HepG2 (cell line): Measurements from ENCODE around the gene ABHD12. TPM values are rescaled to one million over a fixed set of nuclear protein-coding genes. Genes with fewer than 3 reads are reported as not detected.
A peak's percentile ranks its signal among the peaks of the same experiment; 100 is the strongest.

ENCODE experiments used
- ATAC-seq: fragments of 200-7000 bp; cut with Tn5 transposase; 3 replicates; pipeline ENCODE4 v1.9.1; 2020; ENCODE audit warnings: mild to moderate bottlenecking, moderate library complexity
- BruUV-seq: library from RNA; stranded (reverse); fragments of 400-500 nt; replicated peaks from 2 replicates; lab custom pipeline; 2021; lab: Mats Ljungman, UMichigan
- CTCF ChIA-PET: fragments of 300-600 bp; formaldehyde crosslinking; extraction: SDS; loops from one replicate; lab custom pipeline; 2021; ENCODE audit warnings: low total read pairs, inconsistent platforms, low intra/inter-chr PET ratio; lab: Yijun Ruan, JAX
- POLR2A ChIA-PET: fragments of 350-600 bp; sonication (Branson Sonifier 250); formaldehyde crosslinking; loops from one replicate; lab custom pipeline; 2020; ENCODE audit warnings: antibody characterized with exemption, inconsistent platforms; lab: Yijun Ruan, JAX
- DNase-seq: peaks from one replicate; pipeline ENCODE4 v3.0.0-alpha.2; 2015; ENCODE audit warnings: low spot score
- FAIRE-seq: peaks from 3 replicates; lab custom pipeline; 2011; peaks lifted over from hg19 to GRCh38; lab: Jason Lieb, UNC
- H2AFZ ChIP-seq: one replicate; pipeline ENCODE4 v1.6.1; 2011; ENCODE audit warnings: low read length, inconsistent platforms
- H3K27ac ChIP-seq: fragments of 300-600 bp; 3 replicates; pipeline ENCODE4 v1.8.0; 2011; ENCODE audit warnings: mixed run types, mild to moderate bottlenecking, mixed read lengths, low read length, inconsistent platforms; ENCODE audit not compliant: insufficient read depth; ENCODE audit errors: extremely low read length
- H3K27me3 ChIP-seq, 2 experiments: fragments of 200-600 bp in 1 of 2; 2 replicates in 1 of 2; 3 replicates in 1 of 2; pipeline versions ENCODE4 v1.6.0 to v1.8.0; 2011; ENCODE audit warnings: low read length in 2 of 2, mild to moderate bottlenecking in 2 of 2, moderate library complexity in 2 of 2, inconsistent platforms in 1 of 2; ENCODE audit not compliant: insufficient read depth in 2 of 2, control insufficient read depth in 1 of 2
- H3K36me3 ChIP-seq, 2 experiments: fragments of 200-600 bp in 1 of 2; replicated peaks in 1 of 2; 2 replicates in 1 of 2; 3 replicates in 1 of 2; pipeline versions ENCODE4 v1.5.1 to v1.8.0; 2011; ENCODE audit warnings: low read length in 2 of 2, inconsistent platforms in 1 of 2; ENCODE audit not compliant: insufficient read depth in 2 of 2, control insufficient read depth in 1 of 2
- H3K4me1 ChIP-seq: 2 replicates; pipeline ENCODE4 v1.5.1; 2012; ENCODE audit warnings: low read length, inconsistent platforms; ENCODE audit not compliant: insufficient read depth
- H3K4me2 ChIP-seq: 2 replicates; pipeline ENCODE4 v1.6.0; 2011; ENCODE audit warnings: low read depth, low read length, inconsistent platforms
- H3K4me3 ChIP-seq, 3 experiments: fragments of 200-600 bp in 1 of 3; sonication (generic), shearing (Covaris generic) in 1 of 3; replicated peaks in 1 of 3; 2 replicates each; pipeline ENCODE4 v1.5.1; 2011 to 2016; ENCODE audit warnings: low read length in 3 of 3, inconsistent platforms in 2 of 3, low read depth in 2 of 3, mild to moderate bottlenecking in 2 of 3, control low read depth in 1 of 3, mixed read lengths in 1 of 3; ENCODE audit not compliant: insufficient read depth in 1 of 3
- H3K79me2 ChIP-seq: one replicate; pipeline ENCODE4 v1.6.1; 2011; ENCODE audit warnings: low read length, inconsistent platforms; ENCODE audit not compliant: insufficient read depth
- H3K9ac ChIP-seq: 2 replicates; pipeline ENCODE4 v1.6.0; 2011; ENCODE audit warnings: mild to moderate bottlenecking, low read depth, low read length, inconsistent platforms; ENCODE audit not compliant: insufficient read depth
- H3K9me3 ChIP-seq: 2 replicates; pipeline ENCODE4 v1.5.1; 2012; ENCODE audit warnings: mild to moderate bottlenecking, low read length
- H4K20me1 ChIP-seq: 2 replicates; pipeline ENCODE4 v1.6.0; 2011; ENCODE audit warnings: inconsistent platforms, mild to moderate bottlenecking, low read length, moderate library complexity; ENCODE audit not compliant: insufficient read depth
- AGO2 ChIP-seq: fragments of 200-400 bp; formaldehyde crosslinking; optimal IDR thresholded peaks from 2 replicates; pipeline ENCODE3; 2017; ENCODE audit warnings: mild to moderate bottlenecking, low read depth, low read length, moderate library complexity
- CBX1 ChIP-seq: IDR thresholded peaks from one replicate; pipeline ENCODE4 v1.6.1; 2016; ENCODE audit warnings: antibody characterized with exemption, low read depth
- ETV6 ChIP-seq: sonication (generic); formaldehyde crosslinking; conservative IDR thresholded peaks from 2 replicates; pipeline ENCODE4 v1.4.0; 2020; ENCODE audit warnings: missing genetic modification reagents
- FOXA1 ChIP-seq, 2 experiments: fragments of 450-650 bp in 1 of 2; sonication (generic) in 1 of 2; formaldehyde crosslinking in 1 of 2; IDR thresholded peaks; 2 replicates each; pipeline versions ENCODE4 v1.4.0 to v1.6.1; 2016 to 2020; ENCODE audit warnings: missing genetic modification reagents in 1 of 2
- HNRNPLL ChIP-seq: fragments of 200-400 bp; formaldehyde crosslinking; IDR thresholded peaks from 2 replicates; pipeline ENCODE4 v1.6.1; 2017; ENCODE audit warnings: mild to moderate bottlenecking, low read depth, low read length; ENCODE audit not compliant: poor library complexity, severe bottlenecking
- KLF16 ChIP-seq, 2 experiments: sonication (generic) in 1 of 2; formaldehyde crosslinking in 1 of 2; IDR thresholded peaks; 2 replicates each; pipeline versions ENCODE4 v1.6.1 to v1.8.0; 2016 to 2023; ENCODE audit warnings: missing genetic modification reagents in 2 of 2, missing compliant biosample characterization in 1 of 2
- RXRA ChIP-seq: sonication (generic); formaldehyde crosslinking; IDR thresholded peaks from 2 replicates; pipeline ENCODE4 v1.5.1; 2020; ENCODE audit warnings: missing genetic modification reagents
- ZBTB38 ChIP-seq: sonication (generic); formaldehyde crosslinking; IDR thresholded peaks from 2 replicates; pipeline ENCODE4 v1.5.1; 2020; ENCODE audit warnings: mild to moderate bottlenecking, missing genetic modification reagents
- WGBS: methylation state at CpG from one replicate; pipeline ENCODE4 v1.1.6; 2017; ENCODE audit warnings: low lambda C conversion rate; 5-methylcytosine and 5-hydroxymethylcytosine counted together
- in situ Hi-C: cut with HindIII; loops from 2 replicates; pipeline ENCODE4 v1.10.0; 2017; ENCODE audit warnings: low pct_unique_long_range_greater_than_20kb; ENCODE audit not compliant: extremely low pct_ligation_motif_present
- intact Hi-C: fragments of 100-400 bp; cut with micrococcal nuclease; formaldehyde crosslinking; loops from one replicate; pipeline ENCODE4 v1.10.0; 2022; ENCODE audit not compliant: unreplicated experiment
- polyA plus RNA-seq, 8 experiments: library from polyadenylated mRNA; depleted of rRNA in 3 of 8; stranded (reverse) in 7 of 8; unstranded in 1 of 8; fragments of >200 nt; fragmentation: Illumina TruSeq in 4 of 8; extraction: Trizol in 4 of 8; gene quantifications; 2 replicates each; pipeline versions ENCODE4 v1.2.1 to v1.2.3, GENCODE V29; 2011 to 2016; ENCODE audit warnings: low read depth in 4 of 8, missing spikeins in 1 of 8, mixed read lengths in 1 of 8; ENCODE audit not compliant: insufficient read depth in 1 of 8
- total RNA-seq, 5 experiments: library from RNA; depleted of rRNA; stranded (reverse); fragments of >200 nt; fragmentation: Illumina TruSeq; extraction: Trizol; gene quantifications; 2 replicates each; pipeline ENCODE4 v1.2.3, GENCODE V29; 2016; ENCODE audit warnings: low read depth in 1 of 5
- TF ChIP-seq, protein P1 (sequence below): sonication (generic); formaldehyde crosslinking; IDR thresholded peaks from 2 replicates; pipeline ENCODE4 v1.4.0; 2020; ENCODE audit warnings: mild to moderate bottlenecking, missing genetic modification reagents, borderline replicate concordance

ABHD12 gene
- total and polyA plus RNA-seq, 2 of the 13 experiments (the other 11 are each of a cell fraction or from before 2014, with no cell fraction given): 23.5 to 72.1 TPM

DNA sequence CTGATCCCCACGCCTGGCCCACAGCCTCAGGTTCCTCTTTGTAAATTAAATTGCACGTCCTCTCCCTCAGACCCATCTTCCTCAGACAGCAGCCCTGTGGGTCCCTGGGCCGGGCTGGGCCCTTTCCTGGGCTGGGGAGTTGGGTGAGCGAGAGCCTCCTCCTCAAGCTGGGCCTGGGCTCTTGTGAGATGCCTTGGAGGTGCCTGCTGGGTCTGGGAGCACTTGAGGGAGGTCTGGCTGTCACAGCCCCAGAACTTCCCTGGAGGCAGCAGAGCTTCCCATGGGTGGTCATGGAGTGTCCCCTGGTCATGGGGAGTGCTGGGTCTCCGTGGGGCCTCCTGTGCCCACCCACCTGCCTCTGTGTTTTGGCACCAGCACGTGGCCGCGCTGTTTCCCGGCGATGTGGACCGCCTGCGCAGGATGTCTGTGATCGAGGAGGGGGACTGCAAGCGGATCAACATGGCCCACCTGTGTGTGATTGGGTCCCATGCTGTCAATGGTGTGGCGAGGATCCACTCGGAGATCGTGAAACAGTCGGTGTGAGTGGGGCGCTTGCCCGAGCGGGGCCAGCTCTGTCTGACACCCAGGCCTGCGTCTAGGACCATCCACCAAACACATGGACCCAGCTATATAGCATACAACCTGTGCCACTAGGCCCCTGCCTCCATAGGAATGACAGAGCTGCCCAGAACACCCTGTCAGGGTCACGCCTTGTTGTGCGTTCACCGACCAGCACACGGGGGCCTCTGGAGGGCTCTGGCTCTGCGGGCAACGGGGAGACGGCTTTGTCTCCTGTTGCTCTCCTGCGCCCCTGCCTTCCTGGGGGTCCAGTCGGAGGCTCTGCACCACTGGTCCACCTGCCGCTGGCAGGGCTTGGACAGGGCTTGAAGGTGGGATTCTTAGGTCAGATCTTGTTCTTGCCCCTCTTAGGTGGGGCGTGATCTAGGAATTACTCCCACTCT lies 109.8 kb downstream of the ABHD12 start:
- no TSS peak for BruUV-seq
- peaks cover 63 to 90% of the 10 kb centered on the region in 2 experiments for H3K36me3 ChIP-seq
- CTCF ChIA-PET: no interaction called here

More for the DNA sequence above, 109.8 kb downstream of the ABHD12 start:
- FAIRE-seq: no peak
- H3K79me2 ChIP-seq: no peaks in the 10 kb centered on the region
- intact Hi-C loops (no loop called here), in situ Hi-C loops (no loop called here)
- no peaks in the 10 kb centered on the region for H3K27me3 ChIP-seq
- H3K4me3 ChIP-seq: no peak overlapping the region
- H3K4me2 ChIP-seq: no peak overlapping the region
- WGBS: 97% methylated on average over 27 of the region's 33 CpGs
- no peaks in the 10 kb centered on the region for H4K20me1 ChIP-seq
- no peak overlapping the region for H3K9ac ChIP-seq
- DNase-seq: no peak
- ATAC-seq: no peak
- no peak for TF ChIP-seq ETV6 (CRISPR knock-in tag)
- TF ChIP-seq AGO2: peak; percentile 26
- no peak for TF ChIP-seq KLF16 (CRISPR knock-in tag; IDR thresholded peaks at IDR 0.05)
- TF ChIP-seq FOXA1 (IDR thresholded peaks at IDR 0.05): no peak
- no peak for TF ChIP-seq FOXA1 (CRISPR knock-in tag; IDR thresholded peaks at IDR 0.05)
- TF ChIP-seq RXRA (CRISPR knock-in tag): no peak
- peak; percentile 16 for TF ChIP-seq HNRNPLL
- TF ChIP-seq, protein P1, sequence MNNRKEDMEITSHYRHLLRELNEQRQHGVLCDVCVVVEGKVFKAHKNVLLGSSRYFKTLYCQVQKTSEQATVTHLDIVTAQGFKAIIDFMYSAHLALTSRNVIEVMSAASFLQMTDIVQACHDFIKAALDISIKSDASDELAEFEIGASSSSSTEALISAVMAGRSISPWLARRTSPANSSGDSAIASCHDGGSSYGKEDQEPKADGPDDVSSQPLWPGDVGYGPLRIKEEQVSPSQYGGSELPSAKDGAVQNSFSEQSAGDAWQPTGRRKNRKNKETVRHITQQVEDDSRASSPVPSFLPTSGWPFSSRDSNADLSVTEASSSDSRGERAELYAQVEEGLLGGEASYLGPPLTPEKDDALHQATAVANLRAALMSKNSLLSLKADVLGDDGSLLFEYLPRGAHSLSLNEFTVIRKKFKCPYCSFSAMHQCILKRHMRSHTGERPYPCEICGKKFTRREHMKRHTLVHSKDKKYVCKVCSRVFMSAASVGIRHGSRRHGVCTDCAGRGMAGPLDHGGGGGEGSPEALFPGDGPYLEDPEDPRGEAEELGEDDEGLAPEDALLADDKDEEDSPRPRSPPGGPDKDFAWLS (CRISPR knock-in tag): 0 out of 2 replicates have a peak, but pooled peaks have one; percentile 14
- no peak for TF ChIP-seq CBX1
- 0 out of 2 replicates have a peak, but pooled peaks have one; percentile 18 for TF ChIP-seq ZBTB38 (CRISPR knock-in tag)
- H3K9me3 ChIP-seq: no peaks in the 10 kb centered on the region
- no peak overlapping the region for H3K27ac ChIP-seq
- POLR2A ChIA-PET: no interaction called here
- no peaks in the 10 kb centered on the region for H3K4me1 ChIP-seq
- no peak overlapping the region for H2AFZ ChIP-seq
